GM13977 (cell line): ENCODE measurements around the gene IKZF1.

Source experiments
- DNase-seq: peaks from one replicate; pipeline ENCODE4 v3.0.0; 2012; ENCODE audit warnings: low spot score
- in situ Hi-C: fragments of 300-500 bp; cut with MboI; formaldehyde crosslinking; loops from one replicate; pipeline ENCODE4 v1.12.0; 2022; ENCODE audit warnings: low sequenced_read_pairs, low pct_unique_long_range_greater_than_20kb, mixed read lengths, inconsistent platforms; ENCODE audit not compliant: unreplicated experiment
- TF ChIP-seq, protein P1 (sequence below): IDR thresholded peaks from 2 replicates; pipeline ENCODE4 v1.5.1; 2012; ENCODE audit warnings: mild to moderate bottlenecking, control low read depth; ENCODE audit not compliant: insufficient read depth; ENCODE audit errors: extremely low read depth, missing control alignments

Gene IKZF1

DNA sequence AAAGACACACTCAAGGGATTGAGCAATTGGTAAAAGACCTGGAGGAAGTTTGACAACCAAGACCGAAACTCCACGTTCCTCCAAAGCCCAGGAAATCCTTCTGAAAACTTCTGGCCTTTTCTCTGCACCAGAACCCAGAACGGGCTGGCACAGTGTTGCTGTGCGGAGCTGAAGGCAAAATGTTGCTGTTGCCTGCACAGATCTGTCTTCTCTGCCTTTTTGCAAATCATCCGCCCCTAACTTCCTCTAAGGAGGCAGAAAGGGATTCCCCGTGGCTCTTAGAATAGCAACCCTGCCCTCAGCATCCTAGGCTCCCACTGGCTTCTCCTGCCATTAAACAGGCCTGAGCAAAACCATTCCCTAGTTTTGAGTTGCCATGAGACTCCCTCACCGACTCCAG, 100.7 kb downstream of the IKZF1 start:
- TF ChIP-seq, protein P1, sequence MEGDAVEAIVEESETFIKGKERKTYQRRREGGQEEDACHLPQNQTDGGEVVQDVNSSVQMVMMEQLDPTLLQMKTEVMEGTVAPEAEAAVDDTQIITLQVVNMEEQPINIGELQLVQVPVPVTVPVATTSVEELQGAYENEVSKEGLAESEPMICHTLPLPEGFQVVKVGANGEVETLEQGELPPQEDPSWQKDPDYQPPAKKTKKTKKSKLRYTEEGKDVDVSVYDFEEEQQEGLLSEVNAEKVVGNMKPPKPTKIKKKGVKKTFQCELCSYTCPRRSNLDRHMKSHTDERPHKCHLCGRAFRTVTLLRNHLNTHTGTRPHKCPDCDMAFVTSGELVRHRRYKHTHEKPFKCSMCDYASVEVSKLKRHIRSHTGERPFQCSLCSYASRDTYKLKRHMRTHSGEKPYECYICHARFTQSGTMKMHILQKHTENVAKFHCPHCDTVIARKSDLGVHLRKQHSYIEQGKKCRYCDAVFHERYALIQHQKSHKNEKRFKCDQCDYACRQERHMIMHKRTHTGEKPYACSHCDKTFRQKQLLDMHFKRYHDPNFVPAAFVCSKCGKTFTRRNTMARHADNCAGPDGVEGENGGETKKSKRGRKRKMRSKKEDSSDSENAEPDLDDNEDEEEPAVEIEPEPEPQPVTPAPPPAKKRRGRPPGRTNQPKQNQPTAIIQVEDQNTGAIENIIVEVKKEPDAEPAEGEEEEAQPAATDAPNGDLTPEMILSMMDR: no peak
- in situ Hi-C loops: loop anchor here (25.0 kb wide), 1 partner anchor 193 kb away; no protein-coding TSS in a partner anchor
- DNase-seq: no peak

DNA sequence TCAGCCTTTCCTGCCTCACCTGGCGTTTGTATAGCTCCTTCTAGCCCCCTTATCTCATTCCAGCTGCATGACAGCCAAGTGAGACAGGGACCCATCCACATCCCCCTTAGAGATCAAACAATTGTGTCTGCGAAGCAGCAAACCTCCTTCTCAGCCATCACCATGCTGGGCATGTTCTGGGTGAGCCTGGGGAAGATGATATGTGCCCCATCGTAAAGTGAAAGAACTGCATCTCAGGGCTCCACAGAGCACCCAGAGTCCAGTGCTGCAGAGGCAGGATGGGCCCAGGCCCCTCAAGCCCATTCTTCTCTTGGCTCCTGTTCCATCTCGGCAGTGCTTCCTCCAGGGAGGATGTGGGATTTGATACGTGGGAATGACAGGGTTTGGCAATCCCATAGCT, 102.4 kb downstream of the IKZF1 start:
- TF ChIP-seq, protein P1: no peak
- in situ Hi-C loops: loop anchor here (25.0 kb wide), 1 partner anchor 195 kb away; no protein-coding TSS in a partner anchor
- DNase-seq: peak; percentile 9

DNA sequence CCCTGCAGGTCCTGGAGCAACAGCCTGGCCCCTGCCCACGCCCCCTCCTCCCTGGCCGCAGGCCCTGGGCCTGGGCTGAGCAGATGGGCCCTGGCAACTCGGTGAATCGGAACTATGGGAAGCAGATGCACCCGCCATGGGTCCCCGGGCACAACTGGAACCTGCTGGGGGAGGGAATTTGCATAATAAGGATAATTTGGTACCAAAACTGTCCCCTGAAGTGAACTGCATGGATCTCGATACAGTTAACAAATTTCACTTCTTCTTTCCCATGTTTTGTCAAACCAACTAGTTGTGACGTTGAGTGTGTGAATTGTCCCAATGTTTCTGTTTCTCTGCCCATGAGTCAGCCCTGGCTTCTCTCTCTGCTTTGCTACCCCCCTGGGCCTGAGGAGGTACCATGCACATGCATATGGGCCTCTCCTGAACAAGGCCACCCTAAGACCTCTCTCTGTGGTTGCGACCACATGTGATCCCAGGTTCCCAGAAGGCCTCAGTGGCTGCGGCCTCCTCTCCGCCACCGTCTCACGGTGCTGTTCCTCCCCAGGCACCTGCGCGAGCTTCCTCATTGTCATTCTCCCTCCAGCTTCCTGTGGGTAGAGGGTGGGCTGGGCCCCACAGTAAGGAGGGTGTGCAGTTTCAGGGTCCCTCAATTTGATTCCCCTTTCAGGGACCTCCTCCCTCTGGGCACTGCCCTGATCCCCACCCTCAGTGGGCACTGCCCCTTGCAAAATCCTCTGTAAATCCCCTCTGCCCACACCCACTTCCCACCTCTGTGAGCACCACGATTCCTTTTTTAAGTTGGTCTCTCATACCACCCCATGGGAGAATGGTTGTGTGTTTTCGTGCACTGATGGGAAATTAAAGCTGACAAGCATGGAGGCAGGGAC, 105.6 kb downstream of the IKZF1 start:
- peak; percentile 57 for DNase-seq
- in situ Hi-C loops: loop anchor here (10.0 to 25.0 kb wide), 2 partner anchors 105 to 198 kb away; partner anchors contain the start of gene IKZF1
- TF ChIP-seq, protein P1: no peak

DNA sequence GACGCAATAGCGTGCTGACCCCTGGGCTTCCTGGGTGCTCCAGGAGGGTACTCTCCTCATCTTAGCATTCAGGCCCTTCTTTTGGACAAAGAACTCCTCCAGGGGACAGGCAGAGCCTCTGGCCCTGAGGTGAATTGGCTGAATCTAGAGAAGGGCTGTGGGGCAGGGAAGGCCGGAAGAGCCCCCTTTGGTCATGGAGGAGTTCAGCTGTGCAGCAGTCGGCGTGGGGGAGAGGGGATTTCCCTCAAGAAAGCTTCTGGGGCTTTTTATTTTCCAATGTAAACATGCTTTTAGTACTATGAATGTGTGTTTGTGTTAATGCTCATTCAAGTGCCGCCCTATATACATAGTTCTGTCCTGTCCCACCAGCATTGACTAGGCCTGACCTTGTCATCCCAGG, 106.8 kb downstream of the IKZF1 start:
- in situ Hi-C loops: loop anchor here (10.0 to 25.0 kb wide), 2 partner anchors 107 to 199 kb away; partner anchors contain the start of gene IKZF1
- TF ChIP-seq, protein P1: no peak
- DNase-seq: peak; percentile 41

- in situ Hi-C loops: loop anchor here (10.0 to 25.0 kb wide), 2 partner anchors 108 to 201 kb away; partner anchors contain the start of gene IKZF1
- peak; percentile 10 for DNase-seq
Measured at GRCh38 chr7:50412973-50413372, 108.5 kb downstream of the IKZF1 start.

GRCh38 chr7:50413561-50413960, 109.0 kb downstream of the IKZF1 start:
- DNase-seq: no peak
- TF ChIP-seq, protein P1: no peak
- in situ Hi-C loops: loop anchor here (10.0 to 25.0 kb wide), 2 partner anchors 109 to 201 kb away; partner anchors contain the start of gene IKZF1

More at GRCh38 chr7:50412973-50413372, 108.5 kb downstream of the IKZF1 start:
- TF ChIP-seq, protein P1: no peak
